ENCODE measurements around the gene THOC7.
A peak's percentile ranks its signal among the peaks of the same experiment; 100 is the strongest.

Gene THOC7

DNA sequence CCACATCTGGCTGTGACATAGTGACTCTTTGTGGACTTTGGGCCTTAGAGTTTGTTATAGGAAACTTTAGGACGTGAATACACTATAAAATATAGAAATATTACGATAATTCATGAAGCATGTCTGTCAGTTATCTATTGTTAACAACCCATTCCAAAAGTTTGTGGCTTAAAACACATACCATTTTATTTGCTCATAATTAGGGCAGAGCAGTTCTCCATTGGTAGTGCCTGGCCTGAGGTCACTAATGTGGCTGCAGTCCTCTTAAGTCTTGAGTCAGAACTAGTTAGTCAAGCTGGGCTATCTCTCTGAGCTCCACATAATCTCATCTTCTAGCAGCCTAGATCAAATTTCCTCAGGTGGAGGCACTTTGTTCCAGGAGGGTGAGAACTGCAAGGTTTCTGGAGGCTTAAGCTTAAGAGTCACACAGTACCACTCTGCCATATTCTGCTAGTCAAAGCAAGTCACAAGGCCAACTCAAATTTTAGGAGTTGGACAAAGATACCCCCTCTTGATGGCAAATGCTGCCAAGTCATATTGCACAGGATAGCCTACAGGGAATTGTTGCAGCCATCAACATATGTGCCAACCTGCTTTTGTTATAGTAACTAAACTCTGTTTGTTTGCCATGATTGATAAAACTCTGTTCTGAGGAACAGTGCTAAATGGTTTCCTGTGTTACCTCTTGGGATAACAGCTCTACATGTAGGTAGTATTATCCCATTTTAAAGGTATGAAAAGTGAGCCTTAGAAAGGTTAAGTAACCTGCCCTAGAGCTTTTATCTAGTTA lies 8.7 kb upstream of the THOC7 start:
- H3K4me1 Mint-ChIP-seq = peaks cover 63% of the 10 kb centered on the region
- no peaks in the 10 kb centered on the region for H3K27me3 Mint-ChIP-seq
- H3K4me3 Mint-ChIP-seq = no peak overlapping the region
- DNase-seq (ENCODE audit: low spot score in 2 of 2) = no peak
- no peak for ATAC-seq (replicated peaks; ENCODE audit: extremely low read depth, poor library complexity, severe bottlenecking)
- H3K9me3 Mint-ChIP-seq = no peaks in the 10 kb centered on the region
- H3K36me3 Mint-ChIP-seq (ENCODE audit: insufficient read depth) = peaks cover 3% of the 10 kb centered on the region
- H3K27ac Mint-ChIP-seq (ENCODE audit: low read depth) = no peak overlapping the region

DNA sequence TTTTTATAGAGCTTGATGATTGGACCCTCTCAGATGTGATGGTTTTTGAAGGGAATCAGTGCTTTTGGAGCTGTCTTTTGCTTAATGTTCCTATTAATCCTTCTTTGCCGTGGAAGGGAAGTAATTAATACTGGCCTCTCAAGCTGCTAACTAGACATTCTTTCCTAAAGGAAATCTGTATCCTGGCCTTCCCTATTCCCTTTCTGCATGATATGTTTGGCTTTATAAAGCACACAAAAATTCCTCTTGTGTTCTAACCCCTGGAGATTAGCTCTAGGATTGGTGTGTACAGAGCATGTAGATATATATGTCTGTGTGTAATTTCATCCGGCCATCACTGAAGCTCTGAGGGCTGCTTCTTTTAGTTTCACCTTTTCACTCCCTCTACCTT lies 7.0 kb upstream of the THOC7 start:
- DNase-seq (ENCODE audit: low spot score in 2 of 2) (no peak), ATAC-seq (replicated peaks; ENCODE audit: extremely low read depth, poor library complexity, severe bottlenecking) (no peak)
- Mint-ChIP-seq H3K4me3 (no peak overlapping the region), H3K36me3 (ENCODE audit: insufficient read depth) (peaks cover 9% of the 10 kb centered on the region), H3K4me1 (peaks cover 54% of the 10 kb centered on the region), H3K9me3 (no peaks in the 10 kb centered on the region), H3K27me3 (no peaks in the 10 kb centered on the region), H3K27ac (ENCODE audit: low read depth) (no peak overlapping the region)

DNA sequence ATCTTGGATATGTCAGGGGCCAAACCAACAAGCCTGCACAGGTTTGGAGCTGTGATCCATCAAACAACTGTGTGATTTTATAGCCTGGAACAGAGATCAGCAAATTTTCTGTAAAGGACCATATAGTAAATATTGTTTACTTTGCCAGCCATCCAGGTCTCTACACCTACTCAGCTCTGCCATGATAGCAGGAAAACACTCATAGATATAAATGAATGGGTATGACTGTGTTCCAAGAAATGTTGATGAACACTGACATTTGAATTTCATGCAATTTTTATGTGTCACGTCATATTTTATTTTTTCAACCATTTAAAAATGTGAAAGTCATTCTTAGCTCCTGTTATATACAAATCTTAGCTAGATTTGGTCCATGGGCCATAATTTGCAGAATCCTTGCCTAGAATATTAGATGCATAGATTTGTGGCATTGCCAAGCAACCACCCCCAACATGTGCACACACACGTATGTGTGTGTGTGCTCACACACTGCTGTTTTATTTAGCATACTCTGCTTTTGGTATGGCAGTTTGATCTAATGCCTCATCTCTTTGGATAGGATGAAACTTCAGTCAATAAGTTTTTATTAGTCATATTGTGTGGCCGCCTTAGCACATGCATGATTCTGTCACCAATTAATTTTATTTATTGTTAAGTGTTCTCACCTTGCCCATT lies 6.5 kb upstream of the THOC7 start:
- Mint-ChIP-seq H3K27ac (ENCODE audit: low read depth) (no peak overlapping the region), H3K4me3 (no peak overlapping the region)
- ATAC-seq (replicated peaks; ENCODE audit: extremely low read depth, poor library complexity, severe bottlenecking) = no peak

DNA sequence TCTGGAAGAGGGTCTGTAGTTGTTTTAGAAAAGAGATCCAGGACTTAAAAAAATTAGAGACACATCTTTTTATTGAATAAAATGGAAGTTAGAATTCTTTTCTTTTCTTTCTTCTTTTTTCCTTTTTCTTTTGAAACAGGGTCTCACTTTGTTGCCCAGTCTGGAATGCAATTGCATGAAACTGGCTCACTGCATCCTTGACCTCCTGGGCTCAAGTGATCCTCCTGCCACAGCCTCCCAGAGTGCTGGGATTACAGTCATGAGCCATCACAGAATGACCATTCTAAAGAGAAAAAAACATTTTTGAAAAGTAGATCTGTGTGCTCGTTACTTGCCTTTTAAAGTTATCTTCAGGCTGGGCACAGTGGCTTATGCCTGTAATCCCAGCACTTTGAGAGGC lies 3.6 kb upstream of the THOC7 start:
- Mint-ChIP-seq H3K27ac (ENCODE audit: low read depth) (no peak overlapping the region), H3K27me3 (no peaks in the 10 kb centered on the region), H3K9me3 (no peaks in the 10 kb centered on the region), H3K36me3 (ENCODE audit: insufficient read depth) (peaks cover 24% of the 10 kb centered on the region), H3K4me1 (peaks cover 46% of the 10 kb centered on the region), H3K4me3 (no peak overlapping the region)
- DNase-seq (ENCODE audit: low spot score in 2 of 2) (no peak), ATAC-seq (replicated peaks; ENCODE audit: extremely low read depth, poor library complexity, severe bottlenecking) (no peak)

More for the DNA sequence above, 6.5 kb upstream of the THOC7 start:
- H3K27me3 Mint-ChIP-seq = no peaks in the 10 kb centered on the region
- DNase-seq (ENCODE audit: low spot score in 2 of 2) = no peak
- peaks cover 11% of the 10 kb centered on the region for H3K36me3 Mint-ChIP-seq (ENCODE audit: insufficient read depth)
- H3K4me1 Mint-ChIP-seq = peaks cover 53% of the 10 kb centered on the region
- no peaks in the 10 kb centered on the region for H3K9me3 Mint-ChIP-seq

DNA sequence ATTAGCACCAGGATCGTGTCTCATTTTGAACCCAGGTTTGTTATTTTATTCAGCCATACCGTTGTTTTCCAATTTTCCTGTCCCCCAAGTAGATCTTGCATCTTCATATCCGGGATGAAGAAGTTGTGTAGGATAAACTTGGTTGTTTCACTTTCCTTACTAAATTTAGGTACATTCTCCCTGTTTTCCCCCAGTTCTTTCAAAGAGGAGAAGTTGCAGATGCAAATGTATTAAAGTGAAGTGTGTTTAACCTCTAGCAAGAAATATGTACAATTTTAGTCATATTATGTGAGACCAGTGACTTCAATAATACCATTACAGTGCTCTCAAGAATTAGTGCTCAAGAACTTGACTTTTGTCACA lies 1.3 kb upstream of the THOC7 start:
- Mint-ChIP-seq H3K27ac (ENCODE audit: low read depth) (peak overlapping the region; percentile 91), H3K9me3 (no peaks in the 10 kb centered on the region), H3K4me3 (peak overlapping the region; percentile 90), H3K36me3 (ENCODE audit: insufficient read depth) (peaks cover 24% of the 10 kb centered on the region), H3K27me3 (no peaks in the 10 kb centered on the region), H3K4me1 (peaks cover 56% of the 10 kb centered on the region)
- ATAC-seq (replicated peaks; ENCODE audit: extremely low read depth, poor library complexity, severe bottlenecking) (no peak), DNase-seq (ENCODE audit: low spot score in 2 of 2) (no peak)

DNA sequence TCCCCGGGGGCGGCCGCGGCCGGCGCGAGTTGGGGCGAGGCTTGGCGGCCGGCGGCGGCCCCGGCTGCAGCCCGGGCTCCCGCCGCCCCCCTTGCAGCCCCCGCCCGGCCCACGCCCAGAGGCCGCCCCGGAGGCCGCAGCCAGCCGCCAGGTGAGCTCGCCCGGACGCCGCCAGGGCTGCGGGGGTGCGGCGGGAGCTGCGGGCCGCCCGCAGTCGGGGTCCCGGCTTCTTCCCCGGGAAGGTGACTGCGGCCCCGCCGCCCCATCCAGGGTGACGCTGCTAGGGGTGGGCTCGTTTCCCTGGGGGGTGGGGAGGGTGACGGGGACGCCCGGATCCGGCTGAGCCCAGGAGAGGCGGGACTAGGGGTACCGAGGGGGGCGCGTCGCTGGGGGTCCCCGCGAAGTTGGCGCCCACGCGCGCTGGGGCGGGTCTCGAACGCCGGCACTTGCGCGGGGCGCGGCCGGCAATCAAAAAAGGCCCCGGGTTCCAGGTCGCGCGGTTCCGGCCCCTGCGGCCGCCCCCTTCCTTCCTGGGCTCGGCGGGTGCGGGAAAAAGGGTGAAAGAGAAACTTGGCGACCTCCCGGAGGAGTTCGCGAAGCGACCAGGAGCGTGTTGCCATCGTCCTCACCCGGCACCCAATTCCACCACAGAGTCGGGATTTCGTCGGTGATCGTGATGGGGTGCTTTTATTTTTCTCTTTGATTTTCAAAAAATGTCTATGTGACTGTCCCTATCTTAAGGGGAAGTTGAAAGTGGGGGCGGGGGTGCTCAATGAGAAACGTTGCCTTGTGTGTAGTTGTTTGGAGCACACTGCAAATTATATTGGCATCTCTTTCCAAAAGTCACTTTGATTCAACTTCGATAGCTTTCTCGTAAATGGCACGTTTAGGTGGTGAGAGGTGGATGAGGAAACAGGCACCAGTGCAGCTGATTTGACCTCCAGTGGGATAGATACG lies 681 bp upstream of the THOC7 start:
- ATAC-seq (replicated peaks; ENCODE audit: extremely low read depth, poor library complexity, severe bottlenecking) (peak; percentile 33), DNase-seq (ENCODE audit: low spot score in 2 of 2) (peak in 1 of 2 donors; percentile 20)
- Mint-ChIP-seq H3K27me3 (no peaks in the 10 kb centered on the region), H3K4me1 (peaks cover 54% of the 10 kb centered on the region), H3K9me3 (no peaks in the 10 kb centered on the region), H3K27ac (ENCODE audit: low read depth) (peak overlapping the region; percentile 91), H3K4me3 (peak overlapping the region; percentile 90), H3K36me3 (ENCODE audit: insufficient read depth) (peaks cover 24% of the 10 kb centered on the region)

DNA sequence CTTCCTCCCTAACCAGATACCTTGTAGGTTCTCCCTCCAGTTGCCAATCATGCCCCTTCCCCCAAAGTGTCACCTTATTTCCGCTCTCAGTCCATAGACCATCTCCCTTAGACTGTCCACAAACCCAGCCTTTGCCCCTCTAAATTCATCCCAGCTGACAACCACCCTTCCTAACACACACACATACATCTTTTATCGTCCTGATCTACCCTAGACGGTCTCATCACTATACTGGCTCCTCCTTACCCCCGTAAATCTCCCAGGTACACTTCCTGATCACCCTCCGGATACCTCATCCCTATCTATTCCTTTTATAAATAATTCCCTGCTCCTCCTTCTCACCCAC lies 828 bp downstream of the THOC7 start:
- H3K9me3 Mint-ChIP-seq = no peaks in the 10 kb centered on the region
- no peaks in the 10 kb centered on the region for H3K27me3 Mint-ChIP-seq
- H3K4me1 Mint-ChIP-seq = peaks cover 53% of the 10 kb centered on the region
- H3K27ac Mint-ChIP-seq (ENCODE audit: low read depth) = peak overlapping the region; percentile 71
- peak overlapping the region; percentile 72 for H3K4me3 Mint-ChIP-seq
- no peak for ATAC-seq (replicated peaks; ENCODE audit: extremely low read depth, poor library complexity, severe bottlenecking)
- no peak for DNase-seq (ENCODE audit: low spot score in 2 of 2)
- H3K36me3 Mint-ChIP-seq (ENCODE audit: insufficient read depth) = peaks cover 24% of the 10 kb centered on the region

DNA sequence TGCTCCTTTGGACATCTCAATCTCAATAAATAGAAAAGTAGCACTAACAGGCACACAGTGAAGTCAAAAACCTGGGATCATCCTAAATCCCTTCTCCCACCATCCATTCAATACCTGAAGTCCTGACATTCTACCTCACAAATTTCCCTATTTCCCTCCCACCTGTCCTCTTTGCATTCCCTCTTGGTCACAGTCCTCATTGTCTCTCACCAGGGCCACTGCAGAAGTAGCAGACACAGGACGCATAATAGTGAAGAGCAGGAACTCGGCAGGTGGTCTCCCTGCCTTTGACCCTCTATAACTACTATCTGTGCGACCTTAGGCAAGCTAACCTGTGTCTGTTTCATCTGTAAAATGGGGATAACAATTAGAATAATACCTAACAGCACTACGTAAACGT lies 2.3 kb downstream of the THOC7 start:
- Mint-ChIP-seq H3K27ac (ENCODE audit: low read depth) (no peak overlapping the region), H3K36me3 (ENCODE audit: insufficient read depth) (peaks cover 17% of the 10 kb centered on the region), H3K4me3 (no peak overlapping the region), H3K4me1 (peaks cover 66% of the 10 kb centered on the region), H3K9me3 (no peaks in the 10 kb centered on the region), H3K27me3 (no peaks in the 10 kb centered on the region)
- no peak for ATAC-seq (replicated peaks; ENCODE audit: extremely low read depth, poor library complexity, severe bottlenecking)
- no peak for DNase-seq (ENCODE audit: low spot score in 2 of 2)

DNA sequence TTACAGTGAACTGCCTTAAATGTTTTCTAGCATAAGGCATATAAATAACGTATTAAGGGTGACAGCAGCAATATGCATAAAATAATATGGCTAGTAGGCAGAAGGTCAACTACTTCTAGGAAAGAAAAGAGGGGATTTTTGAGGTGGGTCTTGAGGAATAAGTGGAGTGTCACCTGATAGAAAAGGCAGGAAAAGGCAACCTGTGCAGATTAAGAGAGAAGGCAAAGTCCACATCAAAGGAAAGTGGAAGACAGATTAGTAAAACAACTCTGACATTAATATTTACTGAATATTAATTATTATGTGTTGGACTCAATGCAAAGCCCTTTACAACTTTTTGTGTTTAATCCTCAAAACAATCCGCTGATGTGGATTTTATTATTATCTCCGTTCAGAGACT lies 2.8 kb downstream of the THOC7 start:
- ATAC-seq (replicated peaks; ENCODE audit: extremely low read depth, poor library complexity, severe bottlenecking) (no peak), DNase-seq (ENCODE audit: low spot score in 2 of 2) (no peak)
- H3K4me3 Mint-ChIP-seq = no peak overlapping the region
- peaks cover 17% of the 10 kb centered on the region for H3K36me3 Mint-ChIP-seq (ENCODE audit: insufficient read depth)
- no peaks in the 10 kb centered on the region for H3K9me3 Mint-ChIP-seq
- no peaks in the 10 kb centered on the region for H3K27me3 Mint-ChIP-seq
- H3K27ac Mint-ChIP-seq (ENCODE audit: low read depth) = peak overlapping the region; percentile 5
- peaks cover 71% of the 10 kb centered on the region for H3K4me1 Mint-ChIP-seq

DNA sequence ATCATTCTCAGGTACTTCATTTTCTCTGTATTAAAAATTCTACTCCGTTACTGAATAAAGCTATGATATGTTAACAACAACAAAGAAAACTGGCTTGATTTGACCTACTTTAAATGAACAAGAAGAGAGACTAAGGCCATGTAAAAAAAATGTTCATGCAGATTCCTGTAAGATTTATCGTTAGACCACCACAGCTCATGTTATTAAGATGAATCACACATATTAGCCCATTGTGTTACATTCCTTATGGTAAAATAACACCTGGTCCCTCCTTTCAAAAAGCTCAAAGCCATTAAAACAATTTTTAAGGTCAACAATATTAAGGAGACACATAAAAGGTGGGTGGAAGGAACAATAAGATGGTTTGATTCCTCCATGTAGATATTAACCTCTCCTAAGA lies 6.3 kb downstream of the THOC7 start:
- DNase-seq (ENCODE audit: low spot score in 2 of 2) = no peak
- Mint-ChIP-seq H3K4me3 (no peak overlapping the region), H3K4me1 (peaks cover 58% of the 10 kb centered on the region), H3K36me3 (ENCODE audit: insufficient read depth) (no peaks in the 10 kb centered on the region), H3K27me3 (no peaks in the 10 kb centered on the region), H3K27ac (ENCODE audit: low read depth) (no peak overlapping the region), H3K9me3 (no peaks in the 10 kb centered on the region)
- no peak for ATAC-seq (replicated peaks; ENCODE audit: extremely low read depth, poor library complexity, severe bottlenecking)

DNA sequence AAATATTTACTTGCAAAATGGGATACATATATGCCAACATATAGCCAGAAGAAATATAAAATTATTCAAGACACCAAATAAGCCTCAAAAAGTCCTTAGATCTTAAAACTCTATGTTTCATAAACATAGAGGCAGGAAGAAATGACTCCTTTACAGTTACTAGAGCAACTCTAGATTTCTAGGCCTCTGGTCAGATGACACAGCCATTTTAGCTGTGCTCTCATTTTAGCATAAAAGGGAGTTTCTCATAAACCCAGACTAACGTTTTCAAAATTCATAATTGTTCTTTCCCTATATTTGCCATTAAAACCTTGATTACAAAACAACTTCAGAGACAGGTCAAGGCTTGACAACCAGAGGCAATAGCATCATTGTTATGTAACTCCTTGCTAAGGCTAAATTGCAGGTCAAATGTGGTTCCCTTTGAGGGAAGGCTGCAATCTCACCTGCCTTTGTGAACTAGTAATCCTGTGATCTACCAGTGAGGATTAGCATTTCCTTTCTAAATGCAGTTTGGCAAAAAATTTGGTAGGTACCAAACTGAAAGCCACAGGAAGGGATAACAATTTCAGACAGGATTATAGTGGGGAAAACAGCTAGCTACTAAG lies 8.2 kb downstream of the THOC7 start:
- Mint-ChIP-seq H3K9me3 (no peaks in the 10 kb centered on the region), H3K27me3 (no peaks in the 10 kb centered on the region), H3K4me1 (peaks cover 44% of the 10 kb centered on the region), H3K4me3 (no peak overlapping the region), H3K27ac (ENCODE audit: low read depth) (peak overlapping the region; percentile 48), H3K36me3 (ENCODE audit: insufficient read depth) (no peaks in the 10 kb centered on the region)
- ATAC-seq (replicated peaks; ENCODE audit: extremely low read depth, poor library complexity, severe bottlenecking) (no peak), DNase-seq (ENCODE audit: low spot score in 2 of 2) (no peak)

DNA sequence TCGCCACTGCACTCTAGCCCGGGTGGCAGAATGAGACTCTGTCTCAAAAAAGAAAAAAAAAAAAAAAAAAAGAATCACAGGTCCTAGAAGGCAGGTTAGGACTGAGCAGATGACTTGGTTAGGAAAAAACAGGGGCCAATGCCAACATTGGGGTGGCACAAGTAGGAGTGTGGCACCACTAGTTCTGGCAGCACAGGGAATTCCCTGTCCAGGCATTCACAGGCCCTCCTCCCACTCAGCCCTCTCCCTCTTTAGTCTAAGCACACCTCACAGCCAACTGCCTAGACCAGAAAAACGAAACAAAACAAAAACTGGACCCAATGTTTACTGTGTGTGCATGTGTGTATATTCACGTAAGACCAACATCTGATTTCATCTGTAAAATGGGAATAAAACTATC lies 10.5 kb downstream of the THOC7 start:
- H3K36me3 Mint-ChIP-seq (ENCODE audit: insufficient read depth) = no peaks in the 10 kb centered on the region
- no peaks in the 10 kb centered on the region for H3K9me3 Mint-ChIP-seq
- no peak overlapping the region for H3K4me3 Mint-ChIP-seq
- no peaks in the 10 kb centered on the region for H3K27me3 Mint-ChIP-seq
- ATAC-seq (replicated peaks; ENCODE audit: extremely low read depth, poor library complexity, severe bottlenecking) = no peak
- peaks cover 37% of the 10 kb centered on the region for H3K4me1 Mint-ChIP-seq
- DNase-seq (ENCODE audit: low spot score in 2 of 2) = no peak
- no peak overlapping the region for H3K27ac Mint-ChIP-seq (ENCODE audit: low read depth)
